ENCODE measurements around the gene CAPN1.

Gene CAPN1

DNA sequence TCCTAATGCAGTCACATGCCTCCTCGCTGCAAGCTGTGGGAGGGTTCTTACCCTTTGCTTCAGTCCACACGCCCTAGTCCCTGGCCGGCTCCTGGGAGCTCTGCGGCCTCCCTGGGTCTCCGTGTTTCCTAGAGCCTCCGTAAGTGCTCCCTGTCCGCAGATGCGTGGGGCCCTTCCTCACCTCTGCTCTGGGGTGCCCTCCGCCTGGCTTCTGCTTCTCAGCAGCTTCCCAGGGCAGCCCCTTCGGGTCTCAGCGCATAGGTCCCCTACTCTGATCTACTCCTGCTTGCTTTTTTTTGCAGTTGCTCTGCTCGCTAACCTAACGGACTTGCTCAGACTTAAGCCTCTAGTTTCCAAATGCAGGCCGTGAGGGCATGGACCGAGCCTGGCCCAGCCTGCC, 22.4 kb downstream of the CAPN1 start:
- no peak for DNase-seq (ENCODE audit: low spot score)

DNA sequence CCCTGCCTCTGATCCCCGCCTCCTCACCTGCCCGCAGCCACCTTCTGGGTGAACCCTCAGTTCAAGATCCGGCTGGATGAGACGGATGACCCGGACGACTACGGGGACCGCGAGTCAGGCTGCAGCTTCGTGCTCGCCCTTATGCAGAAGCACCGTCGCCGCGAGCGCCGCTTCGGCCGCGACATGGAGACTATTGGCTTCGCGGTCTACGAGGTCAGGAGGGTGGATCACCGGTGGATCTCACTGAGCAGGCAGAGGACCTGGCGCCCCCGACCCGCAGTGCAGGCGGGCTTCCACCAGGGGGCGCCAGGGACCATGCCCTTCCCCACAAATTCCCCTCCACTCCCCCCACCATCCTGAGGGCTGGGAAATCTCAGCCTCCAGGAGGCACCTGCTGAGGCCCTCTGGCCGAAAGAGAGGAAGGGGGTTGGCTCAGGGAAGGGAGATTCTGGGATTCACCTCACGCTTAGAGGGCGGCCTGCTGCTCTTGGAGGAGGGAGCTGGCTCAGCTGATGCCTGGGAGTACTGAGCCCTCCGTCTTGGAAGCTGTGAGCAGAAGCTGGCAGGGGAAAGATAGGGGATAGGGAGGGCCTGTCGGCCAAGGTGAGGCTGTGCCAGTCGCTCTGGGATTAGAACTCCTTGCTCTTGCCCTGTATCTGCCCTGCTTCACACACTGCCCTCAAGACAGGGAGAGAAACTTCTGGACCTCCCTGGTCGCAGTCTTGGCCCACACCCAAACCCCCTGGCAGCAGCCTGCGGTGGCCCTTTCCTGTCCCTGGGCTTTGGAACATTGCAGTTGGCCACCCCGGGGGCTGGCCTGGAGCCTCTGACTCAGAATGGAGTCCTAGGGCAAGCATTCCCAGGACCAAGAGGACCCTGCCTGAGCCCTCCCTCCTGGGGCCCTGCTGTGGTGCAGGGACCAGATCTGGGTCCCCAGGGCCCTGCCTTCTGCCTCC, 23.2 kb downstream of the CAPN1 start:
- peak; percentile 80 for DNase-seq (ENCODE audit: low spot score)

DNA sequence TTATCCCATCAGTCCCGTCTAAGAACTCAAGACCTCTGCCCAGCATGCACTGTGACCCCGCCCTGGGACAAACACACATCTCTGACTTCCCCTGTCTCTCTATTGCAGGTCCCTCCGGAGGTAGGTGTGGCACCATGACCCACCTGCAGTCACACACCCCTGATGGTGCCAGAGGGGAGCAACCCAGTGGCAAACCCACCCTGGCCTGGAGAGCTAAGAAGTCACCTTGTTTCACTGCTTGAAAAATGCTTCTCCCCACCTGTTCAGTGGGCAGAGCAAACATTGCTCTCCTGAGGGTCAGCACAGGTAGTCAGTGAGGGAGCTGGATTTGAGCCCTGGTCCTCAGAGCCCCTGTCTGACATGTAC, 23.9 kb downstream of the CAPN1 start:
- DNase-seq (ENCODE audit: low spot score), result no peak

GRCh38 chr11:65206441-65206841, 24.7 kb downstream of the CAPN1 start:
- DNase-seq (ENCODE audit: low spot score), result no peak

DNA sequence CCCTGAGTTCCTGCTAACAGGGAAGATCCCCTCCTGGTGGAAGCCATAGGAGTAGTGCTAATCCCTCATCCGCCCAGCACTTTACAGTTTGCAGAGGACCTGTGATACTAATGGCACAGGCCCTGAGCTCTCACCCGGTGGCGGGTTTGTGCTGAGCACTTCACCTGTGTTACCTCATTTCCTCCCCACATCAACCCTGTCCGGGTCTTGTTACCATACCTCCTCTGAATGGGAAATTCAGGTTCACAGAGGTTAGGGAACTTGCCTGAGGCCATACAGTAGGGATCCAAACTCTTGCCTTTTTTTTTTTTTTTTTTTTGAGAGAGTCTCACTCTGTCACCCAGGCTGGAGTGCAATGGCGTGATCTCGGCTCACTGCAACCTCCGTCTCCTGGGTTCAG, 25.2 kb downstream of the CAPN1 start:
- DNase-seq (ENCODE audit: low spot score), result no peak

GRCh38 chr11:65207918-65208784, 26.4 kb downstream of the CAPN1 start:
- no peak for DNase-seq (ENCODE audit: low spot score)

DNA sequence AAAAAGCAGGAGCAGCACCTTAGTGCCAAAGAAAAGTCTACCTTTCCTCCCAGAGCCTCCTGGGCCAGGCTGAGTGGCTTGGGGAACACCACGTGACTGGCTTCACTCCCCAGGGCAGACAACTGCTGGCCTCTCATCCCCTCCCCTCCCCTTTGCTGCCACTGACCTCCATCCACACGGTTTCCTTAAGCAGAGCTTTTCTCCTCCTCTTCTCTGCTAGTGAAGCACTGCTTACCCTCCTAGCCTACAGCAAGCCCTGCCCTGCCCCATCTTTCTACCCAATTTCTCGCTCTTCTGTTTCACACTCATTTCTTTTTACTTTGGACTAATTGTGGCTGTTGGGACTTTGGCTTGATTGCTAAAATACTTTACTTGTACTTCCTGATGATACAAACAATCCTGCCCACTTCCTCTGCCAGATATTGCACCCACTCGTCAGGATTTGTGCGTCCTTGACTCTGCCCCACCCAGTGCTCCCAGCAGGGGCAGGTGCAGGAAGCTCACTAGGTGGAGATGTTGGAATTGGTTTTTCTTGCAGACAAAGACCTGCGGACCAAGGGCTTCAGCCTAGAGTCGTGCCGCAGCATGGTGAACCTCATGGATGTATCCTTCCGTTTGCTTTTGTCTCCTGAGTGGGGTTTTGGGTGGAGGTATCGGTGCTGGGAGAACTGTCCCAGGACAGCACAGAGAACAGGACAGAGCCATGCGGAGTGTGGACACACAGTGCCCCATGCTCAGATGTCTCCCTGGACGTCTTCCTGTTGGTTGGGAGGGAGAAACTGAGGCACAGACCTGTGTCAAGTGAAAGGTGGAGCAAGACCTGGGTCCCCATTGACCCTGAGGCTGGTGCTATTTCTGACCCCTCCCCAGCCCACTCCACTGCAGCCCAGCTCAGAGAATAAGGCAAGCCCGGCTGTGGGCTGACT, 27.3 kb downstream of the CAPN1 start:
- DNase-seq (ENCODE audit: low spot score), result no peak

- DNase-seq (ENCODE audit: low spot score), result no peak
These were observed 28.1 kb downstream of the CAPN1 start for GRCh38 chr11:65209711-65210360.

DNA sequence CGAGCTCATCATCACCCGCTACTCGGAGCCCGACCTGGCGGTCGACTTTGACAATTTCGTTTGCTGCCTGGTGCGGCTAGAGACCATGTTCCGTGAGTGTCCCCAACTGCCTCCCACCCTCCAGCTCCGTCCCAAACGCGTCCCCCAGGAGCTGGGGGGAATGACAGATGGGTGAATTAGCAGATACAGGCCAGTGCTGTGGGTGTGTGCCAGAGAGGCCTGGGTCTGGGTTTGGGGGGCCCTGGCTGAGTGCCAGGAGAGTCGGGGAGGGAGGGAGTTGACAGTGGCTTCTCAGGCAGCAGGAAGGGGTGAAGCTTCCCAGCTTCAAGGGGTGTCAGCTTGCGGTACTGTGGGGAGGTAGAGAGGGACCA, 28.6 kb downstream of the CAPN1 start:
- DNase-seq (ENCODE audit: low spot score), result no peak

- DNase-seq (ENCODE audit: low spot score), result no peak
These were observed 29.0 kb downstream of the CAPN1 start for GRCh38 chr11:65210748-65211147.

DNA sequence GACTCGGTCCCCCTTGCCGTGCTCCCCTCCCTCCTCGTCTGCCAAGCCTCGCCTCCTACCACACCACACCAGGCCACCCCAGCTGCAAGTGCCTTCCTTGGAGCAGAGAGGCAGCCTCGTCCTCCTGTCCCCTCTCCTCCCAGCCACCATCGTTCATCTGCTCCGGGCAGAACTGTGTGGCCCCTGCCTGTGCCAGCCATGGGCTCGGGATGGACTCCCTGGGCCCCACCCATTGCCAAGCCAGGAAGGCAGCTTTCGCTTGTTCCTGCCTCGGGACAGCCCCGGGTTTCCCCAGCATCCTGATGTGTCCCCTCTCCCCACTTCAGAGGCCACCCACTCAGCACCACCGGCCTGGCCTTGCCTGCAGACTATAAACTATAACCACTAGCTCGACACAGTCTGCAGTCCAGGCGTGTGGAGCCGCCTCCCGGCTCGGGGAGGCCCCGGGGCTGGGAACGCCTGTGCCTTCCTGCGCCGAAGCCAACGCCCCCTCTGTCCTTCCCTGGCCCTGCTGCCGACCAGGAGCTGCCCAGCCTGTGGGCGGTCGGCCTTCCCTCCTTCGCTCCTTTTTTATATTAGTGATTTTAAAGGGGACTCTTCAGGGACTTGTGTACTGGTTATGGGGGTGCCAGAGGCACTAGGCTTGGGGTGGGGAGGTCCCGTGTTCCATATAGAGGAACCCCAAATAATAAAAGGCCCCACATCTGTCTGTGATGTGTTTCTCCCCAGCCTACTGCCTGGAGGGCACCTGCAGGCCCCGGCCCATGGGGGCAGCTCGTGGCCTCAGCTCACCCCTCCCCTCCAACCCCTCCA, 29.8 kb downstream of the CAPN1 start:
- no peak for DNase-seq (ENCODE audit: low spot score)

DNA sequence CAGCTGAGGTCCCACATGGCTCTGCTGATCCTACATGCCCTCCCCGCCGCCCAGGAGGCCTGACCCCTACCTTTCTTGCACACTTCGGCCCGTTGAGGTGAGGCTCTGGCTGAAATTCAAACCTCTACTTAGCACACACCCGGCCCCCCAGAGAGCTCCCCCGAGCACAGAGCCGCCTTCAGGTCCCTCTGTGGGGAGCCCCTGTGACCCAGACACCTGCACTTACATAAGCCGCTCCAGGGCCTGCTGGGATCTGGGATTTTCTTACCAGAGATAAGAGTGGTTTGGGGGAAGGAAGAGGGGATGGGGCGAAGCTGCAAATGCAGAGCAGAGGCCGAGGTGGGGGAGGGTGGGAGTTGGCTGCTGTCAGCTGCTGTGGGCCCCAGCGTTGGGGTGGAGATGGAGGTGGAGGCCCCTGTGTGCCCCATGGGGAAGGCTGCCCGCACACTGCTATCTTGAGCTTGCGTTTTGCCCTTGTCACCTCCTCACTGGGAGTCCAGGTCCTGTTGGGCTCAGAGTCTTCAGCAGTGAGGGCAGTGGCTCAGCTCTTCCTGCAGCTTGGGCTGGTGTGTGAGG, 30.6 kb downstream of the CAPN1 start:
- DNase-seq (ENCODE audit: low spot score), result no peak

- DNase-seq (ENCODE audit: low spot score), result no peak
These were observed 31.8 kb downstream of the CAPN1 start for GRCh38 chr11:65213322-65214211.

DNA sequence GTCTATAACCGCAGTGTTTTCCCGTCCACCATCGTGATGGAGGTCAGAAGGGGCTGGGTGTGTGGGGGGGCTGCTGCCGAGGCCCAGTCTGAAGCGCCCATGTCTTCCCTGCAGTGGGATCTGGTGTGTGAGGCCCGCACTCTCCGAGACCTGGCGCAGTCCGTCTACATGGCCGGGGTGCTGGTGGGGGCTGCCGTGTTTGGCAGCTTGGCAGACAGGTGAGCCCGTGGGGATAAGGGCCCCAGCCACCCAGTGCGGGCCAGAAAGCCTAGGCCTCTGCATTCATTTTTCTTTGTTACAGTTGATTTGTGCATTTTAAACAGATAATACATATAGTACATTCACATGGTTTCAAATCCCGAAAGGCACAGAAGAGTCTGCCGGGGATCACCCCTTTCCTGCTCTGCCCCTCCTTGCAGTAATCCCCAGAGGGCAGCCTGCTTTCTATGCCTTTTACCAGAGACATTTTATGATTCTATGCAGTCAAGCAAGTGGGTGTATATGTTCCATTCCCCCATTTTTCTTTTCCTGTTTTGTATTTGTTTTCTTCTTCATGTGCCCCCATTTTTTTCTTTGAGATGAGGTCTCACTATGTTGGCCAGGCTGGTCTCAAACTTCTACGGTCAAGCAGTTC, 32.6 kb downstream of the CAPN1 start:
- no peak for DNase-seq (ENCODE audit: low spot score)

DNA sequence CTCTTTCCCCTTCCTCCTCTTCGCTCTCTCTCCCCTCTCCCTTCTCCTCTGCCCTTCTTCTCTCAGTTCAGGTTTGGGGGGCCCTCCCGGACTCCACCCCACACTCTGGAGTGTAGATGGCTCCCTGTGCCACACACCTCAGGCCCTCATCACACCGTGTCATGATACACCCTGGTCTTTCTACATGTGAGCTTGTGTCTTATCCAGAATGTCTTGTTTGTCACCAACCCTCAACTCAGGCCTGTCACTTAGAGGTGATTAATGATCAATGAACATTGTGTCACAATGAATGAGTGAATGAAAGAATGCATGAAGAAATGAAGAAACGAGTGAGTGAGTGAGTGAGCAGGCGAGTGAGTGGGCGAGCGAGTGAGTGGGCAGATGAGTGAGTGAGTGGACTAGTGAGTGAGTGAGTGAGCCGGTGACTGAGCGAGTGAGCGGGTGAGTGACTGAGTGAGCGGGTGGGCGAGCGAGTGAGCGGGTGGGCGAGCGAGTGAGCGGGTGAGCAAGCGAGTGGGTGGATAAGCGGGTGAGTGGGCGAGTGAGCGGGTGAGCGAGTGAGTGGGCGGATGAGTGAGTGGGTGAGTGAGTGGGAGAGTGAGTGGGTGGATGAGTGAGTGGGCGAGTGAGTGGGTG, 33.8 kb downstream of the CAPN1 start:
- DNase-seq (ENCODE audit: low spot score), result no peak

GRCh38 chr11:65216830-65217229, 35.1 kb downstream of the CAPN1 start:
- no peak for DNase-seq (ENCODE audit: low spot score)

GRCh38 chr11:65217441-65218423, 36.0 kb downstream of the CAPN1 start:
- no peak for DNase-seq (ENCODE audit: low spot score)

All from HuH-7.5 (cell line).